ENCODE results near the gene TCEAL8.

TCEAL8 gene

DNA sequence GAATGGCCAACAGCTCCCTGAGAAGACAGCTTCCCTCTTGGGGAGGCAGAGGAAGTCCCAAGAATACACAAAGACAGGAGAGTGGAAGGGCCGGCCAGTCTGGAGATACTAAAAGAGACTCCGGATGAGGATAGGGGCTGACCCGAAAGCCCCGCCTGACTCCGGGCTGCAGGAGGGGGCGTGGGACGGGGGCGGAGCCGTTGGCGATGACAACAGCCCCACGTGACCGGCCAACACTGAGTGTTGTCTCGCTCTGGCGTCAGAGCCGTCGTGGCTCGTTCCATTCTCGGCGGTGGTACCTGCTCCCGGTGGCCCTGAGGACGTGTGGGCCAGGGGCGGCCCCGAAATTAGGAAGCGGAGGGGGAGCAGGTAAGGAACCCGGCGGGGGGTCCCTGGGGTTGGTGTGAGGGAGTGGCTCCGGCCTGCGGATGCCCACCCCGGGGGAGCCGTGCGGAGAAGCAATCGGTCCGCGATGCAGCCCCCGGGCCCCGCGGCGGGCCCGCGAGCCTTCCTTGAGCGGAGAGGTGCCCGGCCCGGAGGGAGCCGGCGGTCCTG, 40.0 kb downstream of the TCEAL8 start, which contains the start of gene BEX4:
TSS of gene BEX4 (plus strand) at position 239 of the 555 bp plus-strand sequence. CDS start 1,046 bp downstream, outside the sequence.
- DNase-seq = peak; percentile 76

DNA sequence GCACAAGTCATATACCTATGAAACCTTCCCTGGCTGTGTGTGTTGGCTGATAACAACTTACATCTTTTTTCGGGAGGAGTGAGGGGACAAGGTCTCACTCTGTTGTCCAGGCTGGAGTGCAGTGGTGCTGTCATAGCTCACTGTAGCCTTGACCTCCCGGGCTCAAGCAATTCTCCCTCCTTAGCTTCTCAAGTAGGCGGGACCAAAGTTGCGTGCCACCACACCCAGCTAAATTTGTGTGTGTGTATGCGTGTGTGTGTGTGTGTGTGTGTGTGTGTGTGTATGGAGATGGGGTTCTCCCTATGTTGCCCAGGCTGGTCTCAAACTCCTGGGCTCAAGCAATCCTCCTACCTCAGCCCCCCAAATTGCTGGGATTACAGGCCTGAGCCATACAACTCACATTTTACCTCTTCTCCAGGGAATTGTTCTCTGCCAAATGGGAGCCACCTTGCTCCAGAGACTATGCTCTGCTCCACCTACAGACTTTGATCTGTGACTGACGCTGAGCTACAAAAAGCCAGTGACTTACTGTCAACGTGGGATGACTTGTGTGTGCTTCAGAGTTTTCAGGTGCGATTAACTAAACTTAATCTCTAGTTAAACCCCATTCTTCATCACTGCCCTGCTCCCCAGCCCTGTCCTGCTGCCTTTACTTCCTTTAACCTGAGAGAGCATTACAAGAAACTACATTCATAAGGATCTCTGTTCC, 42.1 kb downstream of the TCEAL8 start:
- no peak for DNase-seq

DNA sequence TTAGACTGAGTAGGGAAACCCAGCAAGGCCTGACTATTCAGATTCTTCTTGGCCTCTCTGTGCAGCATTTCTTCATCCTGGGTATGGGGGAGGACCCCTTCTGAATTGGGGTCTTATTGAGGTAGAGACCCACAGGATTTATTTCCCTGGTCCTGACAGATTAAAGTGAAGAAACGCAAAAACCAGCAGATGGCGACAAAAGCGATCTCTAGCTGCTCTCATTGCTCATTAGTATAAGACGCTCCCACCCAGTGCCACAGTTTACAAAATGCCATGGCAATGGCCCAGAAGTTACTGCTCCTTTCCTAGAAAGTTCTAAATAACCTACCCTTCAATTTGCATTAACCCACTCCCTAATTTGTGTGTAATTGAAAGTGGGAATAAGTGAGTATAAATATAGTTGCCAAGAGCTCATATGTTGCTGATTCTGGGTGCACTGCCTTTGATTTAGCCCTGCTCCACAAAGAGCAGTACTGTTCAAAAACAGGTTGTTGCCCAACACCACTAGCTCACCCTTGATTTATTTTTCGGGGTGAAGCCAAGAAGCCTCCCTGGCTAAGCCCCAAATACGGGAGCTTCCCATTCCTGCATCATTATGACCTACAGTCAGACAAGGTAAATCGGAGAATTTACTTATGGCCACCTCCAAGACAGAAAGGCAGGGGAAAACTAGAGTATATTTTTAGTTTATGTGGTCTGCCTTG, 43.8 kb downstream of the TCEAL8 start:
- peak; percentile 42 for DNase-seq

DNA sequence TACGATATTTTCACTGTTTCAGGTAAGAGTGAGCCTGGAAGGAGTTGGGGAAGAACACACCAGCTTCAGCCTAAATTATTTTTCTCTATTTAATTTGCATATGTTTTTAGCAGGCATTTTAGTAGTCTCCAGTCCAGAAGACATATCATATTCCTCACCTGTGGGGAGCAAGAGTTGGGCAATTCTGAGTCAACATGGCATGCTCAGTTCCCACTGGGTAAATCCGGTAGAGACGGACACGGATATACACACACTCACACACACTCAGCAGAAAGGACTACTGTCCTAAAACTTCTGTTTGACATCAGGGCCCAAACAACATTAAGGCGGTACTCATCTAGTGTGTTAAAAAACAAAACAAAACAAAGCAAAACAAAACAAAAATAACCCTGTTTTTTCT, 44.9 kb downstream of the TCEAL8 start:
- no peak for DNase-seq
